HepG2 (cell line): ENCODE results near the gene TKFC. TPM values are rescaled to one million over a fixed set of nuclear protein-coding genes. Genes with fewer than 3 reads are reported as not detected.

Source experiments
- AKNA ChIP-seq: sonication (generic); formaldehyde crosslinking; IDR thresholded peaks from 2 replicates; pipeline ENCODE4 v1.4.0; 2020; ENCODE audit warnings: missing genetic modification reagents, borderline replicate concordance
- PCBP1 ChIP-seq: fragments of 200-400 bp; formaldehyde crosslinking; IDR thresholded peaks from 2 replicates; pipeline ENCODE4 v1.6.1; 2017; ENCODE audit warnings: mild to moderate bottlenecking, low read depth, low read length, borderline replicate concordance
- SIN3A ChIP-seq: IDR thresholded peaks from 2 replicates; pipeline ENCODE4 v1.6.1; 2011; ENCODE audit warnings: low read depth, mild to moderate bottlenecking, control low read depth, low read length, borderline replicate concordance
- SP1 ChIP-seq, 2 experiments: fragments of 450-650 bp in 1 of 2; sonication (generic) in 1 of 2; formaldehyde crosslinking in 1 of 2; IDR thresholded peaks; 2 replicates each; pipeline versions ENCODE4 v1.4.0 to v1.6.1; 2016 to 2020; ENCODE audit warnings: missing genetic modification reagents in 1 of 2
- ZBTB44 ChIP-seq: sonication (generic); formaldehyde crosslinking; IDR thresholded peaks from 2 replicates; pipeline ENCODE4 v1.4.0; 2020; ENCODE audit warnings: missing genetic modification reagents
- ZNF20 ChIP-seq: sonication (generic); formaldehyde crosslinking; IDR thresholded peaks from 2 replicates; pipeline ENCODE4 v1.4.0; 2020; ENCODE audit warnings: mild to moderate bottlenecking, moderate library complexity, missing genetic modification reagents
- ZNF33A ChIP-seq: sonication (generic); formaldehyde crosslinking; IDR thresholded peaks from 2 replicates; pipeline ENCODE4 v1.5.1; 2020; ENCODE audit warnings: missing genetic modification reagents, mild to moderate bottlenecking, moderate library complexity, borderline replicate concordance
- ZNF703 ChIP-seq: sonication (generic); formaldehyde crosslinking; IDR thresholded peaks from 2 replicates; pipeline ENCODE4 v1.5.1; 2020; ENCODE audit warnings: missing genetic modification reagents, mild to moderate bottlenecking, moderate library complexity, borderline replicate concordance
- polyA plus RNA-seq, 8 experiments: library from polyadenylated mRNA; depleted of rRNA in 3 of 8; stranded (reverse) in 7 of 8; unstranded in 1 of 8; fragments of >200 nt; fragmentation: Illumina TruSeq in 4 of 8; extraction: Trizol in 4 of 8; gene quantifications; 2 replicates each; pipeline versions ENCODE4 v1.2.1 to v1.2.3, GENCODE V29; 2011 to 2016; ENCODE audit warnings: low read depth in 4 of 8, missing spikeins in 1 of 8, mixed read lengths in 1 of 8; ENCODE audit not compliant: insufficient read depth in 1 of 8
- total RNA-seq, 5 experiments: library from RNA; depleted of rRNA; stranded (reverse); fragments of >200 nt; fragmentation: Illumina TruSeq; extraction: Trizol; gene quantifications; 2 replicates each; pipeline ENCODE4 v1.2.3, GENCODE V29; 2016; ENCODE audit warnings: low read depth in 1 of 5

Gene TKFC
- total and polyA plus RNA-seq, 2 of the 13 experiments (the other 11 are each of a cell fraction or from before 2014, with no cell fraction given) = 147 to 197 TPM

GRCh38 chr11:61332281-61332796, 689 bp upstream of the TKFC start (continued):
- no peak for TF ChIP-seq ZBTB44 (CRISPR knock-in tag)
- TF ChIP-seq ZNF703 = no peak
- no peak for TF ChIP-seq ZNF33A (CRISPR knock-in tag)
- no peak for TF ChIP-seq AKNA (CRISPR knock-in tag)
- no peak for TF ChIP-seq SP1 (IDR thresholded peaks at IDR 0.05)
- no peak for TF ChIP-seq SP1 (CRISPR knock-in tag; IDR thresholded peaks at IDR 0.05)
- TF ChIP-seq SIN3A = 0 out of 2 replicates have a peak, but pooled peaks have one; percentile 30
- no peak for TF ChIP-seq ZNF20
- TF ChIP-seq PCBP1 = no peak
